M059J (cell line): ENCODE measurements around the gene SUDS3. TPM values are rescaled to one million over a fixed set of nuclear protein-coding genes. Genes with fewer than 3 reads are reported as not detected.

Experiments
- DNase-seq: peaks from one replicate; pipeline ENCODE4 v3.0.0-alpha.2; 2012; ENCODE audit warnings: low read depth
- total RNA-seq: library from RNA; depleted of rRNA; stranded (reverse); fragments of >200 nt; shearing (Covaris generic); gene quantifications from 2 replicates; pipeline ENCODE4 v1.2.3, GENCODE V29; 2014

Gene SUDS3
- total RNA-seq, 1 experiment from 2014 or later: 43.3 TPM

GRCh38 chr12:118356809-118357256 is 19.5 kb upstream of the SUDS3 start:
- DNase-seq: peak; percentile 44

- DNase-seq: peak; percentile 65
Observed at GRCh38 chr12:118357257-118358007, 18.9 kb upstream of the SUDS3 start.

- no peak for DNase-seq
Observed at GRCh38 chr12:118358008-118358359, 18.4 kb upstream of the SUDS3 start.

DNA sequence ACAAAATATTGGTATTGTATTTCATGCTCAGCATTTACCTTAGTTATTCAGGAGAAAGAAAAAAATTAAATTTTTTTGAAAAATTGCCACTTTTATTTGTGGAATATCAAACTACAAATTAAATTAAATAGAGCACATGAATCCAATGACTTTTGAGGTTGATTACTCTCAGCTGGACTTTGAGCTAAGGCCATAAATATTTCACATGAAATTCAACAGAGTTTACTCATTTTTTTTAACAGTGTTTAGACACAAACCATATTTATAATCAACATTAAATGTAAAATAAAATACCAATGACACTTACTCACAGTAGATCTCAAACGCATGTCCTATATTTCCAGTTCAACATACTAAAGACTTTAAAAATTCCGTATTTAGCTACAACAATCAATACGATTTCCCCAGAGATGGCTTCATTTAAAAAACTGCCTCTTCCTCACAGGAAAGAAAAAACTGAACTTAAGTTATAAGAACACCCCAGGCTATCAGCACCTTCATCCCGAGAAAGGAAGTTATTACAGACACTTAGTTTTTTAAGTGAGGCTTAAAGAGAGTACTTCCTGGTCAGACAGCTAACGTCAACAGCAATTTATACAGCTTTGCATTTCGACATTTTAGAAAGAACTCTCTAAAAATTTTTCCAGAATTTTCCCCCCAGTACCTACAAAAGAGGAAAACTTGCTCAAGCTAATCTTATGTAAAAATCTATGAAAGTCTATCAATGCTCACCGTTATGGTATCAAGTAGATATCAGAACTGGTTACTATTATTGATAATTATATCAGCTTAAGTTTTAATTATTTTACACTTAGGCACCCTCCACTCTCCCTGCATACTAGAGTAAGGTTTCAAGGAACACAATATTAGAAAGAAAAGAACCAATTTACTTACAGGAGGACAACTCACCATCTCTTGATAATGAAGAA is 17.5 kb upstream of the SUDS3 start:
- no peak for DNase-seq

DNA sequence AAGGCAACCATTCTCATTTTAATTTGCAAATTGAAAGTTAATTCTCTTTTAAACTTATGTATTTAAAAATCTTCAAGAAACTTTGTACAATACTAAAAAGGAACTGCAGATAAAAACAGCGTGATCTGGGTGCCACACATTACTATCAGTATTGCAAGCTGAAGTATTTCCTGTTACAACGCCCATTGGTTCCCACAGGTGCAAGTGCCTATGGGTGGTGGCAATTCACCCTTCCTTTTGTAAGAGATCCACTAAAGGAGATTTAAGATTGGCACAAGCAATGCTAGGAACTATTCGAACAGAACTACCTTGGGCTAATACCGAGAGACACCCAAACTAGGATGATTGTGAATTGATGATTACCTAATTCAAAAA is 16.8 kb upstream of the SUDS3 start:
- DNase-seq: no peak

GRCh38 chr12:118361092-118361404 is 15.3 kb upstream of the SUDS3 start:
- DNase-seq: no peak

DNA sequence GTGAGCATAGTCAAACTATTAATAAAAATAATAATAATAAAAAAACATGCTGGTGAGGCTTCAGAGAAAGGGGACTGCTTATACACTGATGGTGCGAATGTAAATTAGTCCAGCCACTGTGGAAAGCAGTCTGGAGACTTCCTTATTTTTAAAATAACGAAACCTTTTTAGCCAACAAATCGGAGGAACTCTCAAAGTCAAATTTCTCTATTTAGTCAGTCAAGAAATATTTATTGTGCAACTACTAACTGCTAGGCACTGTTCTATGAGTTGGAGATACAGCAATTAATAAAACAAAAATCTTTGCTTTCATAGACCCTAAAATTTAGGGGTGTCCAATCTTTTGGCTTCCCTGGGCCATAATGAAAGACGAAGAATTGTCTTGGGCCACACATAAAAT is 14.5 kb upstream of the SUDS3 start:
- DNase-seq: no peak

DNA sequence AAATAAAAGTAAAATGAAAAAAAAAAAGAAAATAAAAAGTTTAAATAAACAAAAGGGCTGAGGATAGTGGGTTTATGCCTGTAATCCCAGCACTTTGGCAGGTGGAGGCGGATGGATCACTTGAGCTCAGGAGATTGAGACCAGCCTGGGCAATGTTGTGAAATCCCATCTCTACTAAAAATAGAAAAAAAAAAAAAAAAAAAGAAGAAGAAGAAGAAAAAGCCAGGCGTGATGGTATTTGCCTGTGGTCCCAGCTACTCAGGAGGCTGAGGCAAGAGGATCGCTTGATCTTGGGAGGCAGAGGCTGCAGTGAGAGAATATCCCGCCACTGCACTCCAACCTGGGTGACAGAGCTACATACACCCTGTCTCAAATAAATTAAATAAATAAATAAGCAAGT is 7.5 kb upstream of the SUDS3 start:
- no peak for DNase-seq

DNA sequence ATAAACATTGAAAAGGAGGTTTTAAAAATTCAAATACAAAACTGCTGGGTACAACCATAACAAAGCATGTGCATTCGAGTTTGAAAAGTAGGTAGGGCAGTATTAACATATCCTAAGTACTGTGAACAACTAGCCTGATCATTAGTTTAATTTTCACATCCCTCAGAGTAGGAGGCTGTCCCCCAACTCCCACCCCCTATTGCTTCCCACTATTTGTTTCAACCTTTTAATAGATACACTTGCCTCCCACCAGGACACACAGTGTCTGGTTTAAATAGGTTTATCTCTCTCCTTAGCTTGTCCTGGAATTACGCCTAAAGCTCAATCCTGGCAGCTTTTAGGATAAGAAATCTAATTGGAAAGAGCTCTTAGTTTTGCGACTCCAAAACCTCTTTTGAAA is 5.8 kb upstream of the SUDS3 start:
- no peak for DNase-seq

DNA sequence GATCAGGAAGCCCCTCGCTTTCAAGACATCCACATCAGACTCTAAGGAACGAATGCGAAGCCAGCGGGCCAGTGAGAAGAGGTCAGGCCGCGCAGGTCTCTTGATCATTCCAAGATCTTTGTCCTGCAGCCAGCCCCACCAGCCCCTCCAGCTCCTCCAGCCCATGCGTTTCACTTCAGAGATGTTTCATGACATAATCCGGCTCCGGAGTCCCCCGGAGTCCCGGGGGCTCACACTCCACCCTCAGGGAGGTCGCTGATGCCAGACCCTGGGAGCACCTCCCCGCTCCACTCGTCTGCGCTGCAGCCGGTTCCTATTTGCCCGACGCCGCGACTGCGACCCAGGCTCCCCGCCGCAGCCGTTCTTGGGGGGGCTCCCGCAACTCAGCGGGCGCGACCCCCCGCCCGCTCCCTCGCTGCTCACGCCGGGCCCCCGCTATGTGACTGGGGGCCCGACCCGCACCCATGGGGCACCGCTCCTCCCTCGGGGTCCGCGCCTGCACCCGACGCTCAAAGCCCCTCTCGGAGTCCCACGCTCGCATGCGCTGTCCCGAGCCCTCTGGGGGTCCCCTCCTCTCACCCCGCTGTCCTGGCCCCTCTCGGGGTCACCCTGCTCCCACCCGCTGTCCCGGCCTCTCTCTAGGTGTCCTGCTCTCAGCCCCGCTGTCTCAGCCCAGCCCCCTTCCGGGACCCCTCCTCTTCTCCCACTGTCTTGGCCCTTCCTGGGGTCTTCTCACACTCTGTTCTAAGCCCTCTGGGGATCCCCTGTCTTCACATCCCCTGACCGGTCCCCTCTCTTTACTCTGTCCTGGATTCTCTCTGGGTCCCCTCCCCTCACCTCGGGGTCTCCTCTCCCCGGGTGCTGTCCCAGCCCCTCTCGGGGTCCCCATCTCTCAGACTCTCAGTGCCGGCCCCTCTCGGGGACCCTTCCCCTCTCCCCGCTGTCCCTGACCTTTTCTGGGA is 4.8 kb upstream of the SUDS3 start:
- DNase-seq: peak; percentile 24

DNA sequence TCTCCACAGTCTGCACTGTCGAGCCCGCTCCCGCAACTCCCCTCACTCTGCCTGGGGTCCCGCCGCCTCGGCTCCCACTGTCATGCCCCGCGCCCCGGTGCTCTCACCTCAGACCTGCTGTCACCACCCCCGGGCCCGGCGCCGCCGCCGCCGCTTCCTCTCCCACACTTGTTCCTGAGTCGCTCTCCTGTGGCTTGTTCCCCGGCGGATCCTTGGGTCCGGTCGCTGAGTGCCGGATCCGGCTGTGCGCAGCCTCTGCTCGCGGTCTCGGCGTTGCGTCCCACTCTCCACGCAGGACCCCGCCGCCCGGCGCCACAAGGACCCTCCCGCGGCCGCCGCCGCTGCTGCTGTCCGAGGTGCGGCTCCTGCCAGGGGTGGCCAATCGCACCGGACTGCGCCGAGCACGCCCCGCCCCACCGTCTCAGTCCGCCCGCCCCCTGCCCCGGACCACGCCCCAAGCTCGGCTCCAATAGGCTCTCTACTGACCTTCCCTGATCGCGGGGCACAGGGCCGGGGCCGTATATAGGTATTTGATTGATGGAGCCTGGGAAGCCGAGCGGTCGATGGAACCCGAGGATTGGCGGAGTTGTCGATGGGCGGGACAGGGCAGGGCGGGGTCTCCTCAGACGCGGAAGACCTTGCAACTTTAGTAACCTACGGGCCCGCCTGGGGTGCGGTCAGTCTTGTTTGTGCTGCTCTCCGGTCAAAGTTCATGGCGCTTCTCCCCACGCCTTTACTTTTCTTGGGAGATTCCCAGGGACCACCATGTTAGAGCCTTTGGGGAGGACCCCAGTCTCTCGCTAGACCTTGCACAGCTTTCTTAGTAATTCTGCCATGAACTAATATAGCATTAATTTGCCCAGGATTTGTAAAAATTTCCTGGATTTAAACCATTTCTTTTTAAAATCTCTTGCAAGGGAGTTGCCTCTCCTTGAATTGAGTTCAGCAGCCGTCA is 3.5 kb upstream of the SUDS3 start, which contains the start of gene TAOK3:
TAOK3 (minus strand) TSS at position 367 of the 955 bp plus-strand sequence. CDS start 117,340 bp downstream, outside the sequence.
- peak; percentile 95 for DNase-seq

DNA sequence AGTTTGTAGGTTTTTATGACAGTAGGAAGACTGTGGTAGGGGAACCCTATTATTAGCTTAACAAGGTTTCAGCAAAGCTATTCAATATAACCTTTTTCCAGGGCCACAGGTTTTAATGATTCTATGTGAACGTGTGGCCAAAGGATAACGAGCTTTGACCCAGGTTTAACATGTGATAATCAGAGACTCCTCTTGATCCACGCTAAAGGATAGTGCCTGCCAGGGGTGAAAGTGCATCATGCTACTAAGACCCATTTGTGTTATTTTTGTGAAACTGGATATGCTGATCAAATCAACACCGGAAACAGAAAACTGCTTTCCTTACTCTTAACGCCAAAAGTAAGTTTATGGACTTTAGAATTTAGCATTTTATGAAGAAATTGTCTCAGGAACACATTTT is 2.7 kb upstream of the SUDS3 start:
- DNase-seq: no peak

- DNase-seq: no peak
Observed at GRCh38 chr12:118374126-118374725, 2.1 kb upstream of the SUDS3 start.

DNA sequence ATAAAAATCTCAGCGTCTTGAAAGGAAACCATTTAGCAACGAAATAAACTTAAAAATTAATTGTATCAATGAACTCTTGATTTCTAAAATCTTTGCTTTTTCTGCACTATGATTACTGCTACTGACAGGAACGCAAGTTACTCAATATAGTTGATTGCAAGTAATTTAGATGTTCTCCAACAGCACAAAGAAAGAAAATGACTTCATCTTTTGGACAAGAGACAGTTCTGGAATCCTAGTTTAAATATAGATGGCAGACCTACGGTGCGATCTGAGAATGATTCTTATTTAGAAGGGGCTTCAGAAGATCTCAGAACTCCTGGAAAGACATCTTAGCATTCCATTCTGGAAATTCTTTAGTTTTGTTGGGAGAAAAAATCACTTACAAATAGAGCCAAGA is 1.4 kb upstream of the SUDS3 start:
- no peak for DNase-seq

DNA sequence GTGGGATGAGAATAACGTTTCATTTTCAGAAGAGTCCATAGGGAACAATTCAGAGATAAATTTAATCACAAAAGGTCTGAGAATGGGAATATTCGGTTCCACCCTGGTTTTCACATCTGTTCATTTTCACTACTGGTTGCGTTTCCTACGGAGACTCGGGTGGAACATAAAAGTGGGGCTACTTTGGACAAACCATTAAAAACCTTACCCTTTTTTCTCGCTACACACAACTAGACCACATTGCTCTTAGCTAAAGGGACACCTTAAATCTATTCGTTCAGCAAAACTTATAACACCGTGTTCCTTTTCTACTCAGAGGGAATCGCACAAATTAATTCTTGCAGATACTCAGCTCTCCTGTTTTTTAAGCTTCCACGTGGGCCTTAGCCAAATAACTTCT is 1.0 kb upstream of the SUDS3 start:
- no peak for DNase-seq

DNA sequence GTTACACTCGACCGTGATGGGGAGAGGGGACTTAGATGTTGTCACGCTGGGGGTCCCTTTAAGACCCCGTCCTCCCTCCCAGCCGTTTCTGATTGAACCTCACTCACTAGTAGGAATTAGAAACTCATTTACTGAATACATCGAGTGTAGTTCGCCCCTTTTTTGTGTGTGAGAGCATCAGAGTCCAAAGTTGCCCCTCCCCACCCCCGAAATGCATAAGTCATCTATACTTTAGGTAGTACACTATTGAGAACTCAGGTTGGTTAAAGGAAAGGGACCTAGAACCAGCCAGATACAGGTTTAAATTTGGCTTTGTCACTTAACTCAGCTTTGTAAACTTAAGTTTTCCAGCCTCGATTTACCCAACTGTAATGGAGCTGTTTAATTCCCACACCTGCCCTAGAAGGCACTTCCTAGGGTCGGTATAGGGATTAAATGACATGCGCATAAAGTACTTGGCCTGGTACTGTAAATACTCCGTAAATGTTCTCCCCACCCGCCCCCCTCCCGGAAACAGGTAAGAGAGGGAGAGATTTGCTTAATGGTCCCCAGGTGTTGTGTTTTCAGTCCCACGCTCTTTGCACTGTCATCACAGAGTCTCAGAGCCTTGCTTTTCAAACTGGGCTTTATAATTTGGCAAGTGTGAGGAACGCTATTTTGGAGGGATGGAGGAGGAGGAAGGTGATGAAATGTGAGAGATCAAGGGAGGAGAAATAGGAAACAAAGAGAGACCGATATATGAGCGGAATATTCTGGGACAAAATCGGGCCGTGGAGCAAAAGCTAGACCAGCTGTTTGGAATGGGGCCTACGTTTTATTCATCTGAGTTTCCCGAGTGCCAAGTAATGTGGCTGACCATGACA is 897 bp downstream of the SUDS3 start:
- no peak for DNase-seq

DNA sequence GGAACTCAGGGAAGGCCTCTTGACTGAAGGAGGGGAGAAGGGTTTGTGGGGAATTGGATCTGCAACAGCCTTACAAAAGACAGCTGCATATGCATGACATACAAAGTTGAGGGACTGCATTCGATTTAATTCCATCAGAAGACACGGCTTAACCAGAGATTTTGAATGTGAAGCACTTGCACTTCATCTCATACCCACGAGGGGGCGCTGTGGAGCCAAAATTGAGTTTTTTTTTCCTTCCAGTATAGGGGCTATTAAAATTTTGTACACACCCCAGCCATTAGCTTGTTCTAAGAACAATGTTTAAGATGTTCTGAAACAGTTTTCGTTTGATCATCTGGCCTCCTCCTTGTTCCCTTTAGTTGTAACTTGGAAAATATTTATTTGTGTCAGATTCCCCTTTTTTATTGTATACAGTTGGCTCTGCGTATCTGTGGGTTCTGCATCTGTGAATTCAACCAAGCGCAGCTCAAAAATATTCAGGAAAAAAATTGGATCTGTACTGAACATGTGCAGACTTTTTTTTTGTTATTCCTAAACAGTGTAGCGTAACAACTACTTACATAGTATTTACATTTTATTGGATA is 1.6 kb downstream of the SUDS3 start:
- DNase-seq: peak; percentile 62

GRCh38 chr12:118391424-118391823 is 15.1 kb downstream of the SUDS3 start:
- DNase-seq: no peak

DNA sequence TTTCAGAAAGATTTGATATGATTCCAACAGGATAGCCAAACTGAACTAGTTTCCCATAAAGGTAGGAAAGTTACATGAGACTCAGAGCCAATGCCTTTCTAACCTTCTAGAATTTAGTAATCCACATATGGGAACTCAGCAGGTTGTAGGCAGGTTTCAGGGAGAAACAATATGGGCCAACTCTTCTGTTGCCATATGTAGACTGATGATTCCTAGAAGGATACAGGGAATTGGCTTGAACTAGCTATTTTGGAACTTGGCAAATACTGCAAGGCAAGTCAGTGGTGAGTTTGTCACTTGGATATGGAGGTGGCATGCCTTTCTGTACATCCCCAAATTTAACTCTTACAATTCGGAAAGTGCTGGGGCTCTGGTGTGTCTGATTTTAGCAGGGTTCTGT is 15.5 kb downstream of the SUDS3 start:
- DNase-seq: no peak
